ENCODE measurements around the gene IL20RA.

DNA sequence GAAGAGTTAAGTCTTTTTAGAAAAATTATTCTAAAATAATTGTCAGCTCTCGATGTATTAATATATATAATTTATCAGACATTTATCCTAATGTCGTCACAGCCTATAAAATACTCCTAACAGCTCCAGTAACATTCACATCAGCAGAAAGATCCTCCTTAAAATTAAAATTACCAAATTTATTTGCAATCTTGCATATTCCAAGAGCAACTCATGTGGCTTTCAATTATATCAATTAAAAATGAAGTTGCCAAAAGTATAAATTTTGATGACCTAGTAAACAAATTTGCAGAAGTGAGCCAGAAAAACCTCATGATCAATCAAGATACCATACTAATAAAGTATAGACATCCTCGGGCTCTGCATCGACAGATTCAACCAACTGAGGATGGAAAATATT lies 60.2 kb downstream of the IL20RA start:
- TF ChIP-seq, protein P1, sequence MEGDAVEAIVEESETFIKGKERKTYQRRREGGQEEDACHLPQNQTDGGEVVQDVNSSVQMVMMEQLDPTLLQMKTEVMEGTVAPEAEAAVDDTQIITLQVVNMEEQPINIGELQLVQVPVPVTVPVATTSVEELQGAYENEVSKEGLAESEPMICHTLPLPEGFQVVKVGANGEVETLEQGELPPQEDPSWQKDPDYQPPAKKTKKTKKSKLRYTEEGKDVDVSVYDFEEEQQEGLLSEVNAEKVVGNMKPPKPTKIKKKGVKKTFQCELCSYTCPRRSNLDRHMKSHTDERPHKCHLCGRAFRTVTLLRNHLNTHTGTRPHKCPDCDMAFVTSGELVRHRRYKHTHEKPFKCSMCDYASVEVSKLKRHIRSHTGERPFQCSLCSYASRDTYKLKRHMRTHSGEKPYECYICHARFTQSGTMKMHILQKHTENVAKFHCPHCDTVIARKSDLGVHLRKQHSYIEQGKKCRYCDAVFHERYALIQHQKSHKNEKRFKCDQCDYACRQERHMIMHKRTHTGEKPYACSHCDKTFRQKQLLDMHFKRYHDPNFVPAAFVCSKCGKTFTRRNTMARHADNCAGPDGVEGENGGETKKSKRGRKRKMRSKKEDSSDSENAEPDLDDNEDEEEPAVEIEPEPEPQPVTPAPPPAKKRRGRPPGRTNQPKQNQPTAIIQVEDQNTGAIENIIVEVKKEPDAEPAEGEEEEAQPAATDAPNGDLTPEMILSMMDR (IDR thresholded peaks at IDR 0.05): no peak
- TF ChIP-seq EP300 (IDR thresholded peaks at IDR 0.05; ENCODE audit: borderline replicate concordance in 1 of 2, low read depth in 1 of 2, low read length in 1 of 2) (no peak), POLR2AphosphoS5 (IDR thresholded peaks at IDR 0.05; ENCODE audit: low read depth, low read length) (no peak), JUND (IDR thresholded peaks at IDR 0.05) (no peak), GABPA (IDR thresholded peaks at IDR 0.05; ENCODE audit: low read depth) (no peak), EZH2phosphoT487 (IDR thresholded peaks at IDR 0.05; ENCODE audit: borderline replicate concordance, low read depth) (no peak), GATA2 (CRISPR knock-in tag; IDR thresholded peaks at IDR 0.05) (no peak), NRF1 (IDR thresholded peaks at IDR 0.05; ENCODE audit: low read depth, low read length) (no peak)
- TF ChIP-seq, protein P2, sequence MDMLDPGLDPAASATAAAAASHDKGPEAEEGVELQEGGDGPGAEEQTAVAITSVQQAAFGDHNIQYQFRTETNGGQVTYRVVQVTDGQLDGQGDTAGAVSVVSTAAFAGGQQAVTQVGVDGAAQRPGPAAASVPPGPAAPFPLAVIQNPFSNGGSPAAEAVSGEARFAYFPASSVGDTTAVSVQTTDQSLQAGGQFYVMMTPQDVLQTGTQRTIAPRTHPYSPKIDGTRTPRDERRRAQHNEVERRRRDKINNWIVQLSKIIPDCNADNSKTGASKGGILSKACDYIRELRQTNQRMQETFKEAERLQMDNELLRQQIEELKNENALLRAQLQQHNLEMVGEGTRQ (IDR thresholded peaks at IDR 0.05; ENCODE audit: borderline replicate concordance, low read depth, low read length): no peak
- TF ChIP-seq, protein P3, sequence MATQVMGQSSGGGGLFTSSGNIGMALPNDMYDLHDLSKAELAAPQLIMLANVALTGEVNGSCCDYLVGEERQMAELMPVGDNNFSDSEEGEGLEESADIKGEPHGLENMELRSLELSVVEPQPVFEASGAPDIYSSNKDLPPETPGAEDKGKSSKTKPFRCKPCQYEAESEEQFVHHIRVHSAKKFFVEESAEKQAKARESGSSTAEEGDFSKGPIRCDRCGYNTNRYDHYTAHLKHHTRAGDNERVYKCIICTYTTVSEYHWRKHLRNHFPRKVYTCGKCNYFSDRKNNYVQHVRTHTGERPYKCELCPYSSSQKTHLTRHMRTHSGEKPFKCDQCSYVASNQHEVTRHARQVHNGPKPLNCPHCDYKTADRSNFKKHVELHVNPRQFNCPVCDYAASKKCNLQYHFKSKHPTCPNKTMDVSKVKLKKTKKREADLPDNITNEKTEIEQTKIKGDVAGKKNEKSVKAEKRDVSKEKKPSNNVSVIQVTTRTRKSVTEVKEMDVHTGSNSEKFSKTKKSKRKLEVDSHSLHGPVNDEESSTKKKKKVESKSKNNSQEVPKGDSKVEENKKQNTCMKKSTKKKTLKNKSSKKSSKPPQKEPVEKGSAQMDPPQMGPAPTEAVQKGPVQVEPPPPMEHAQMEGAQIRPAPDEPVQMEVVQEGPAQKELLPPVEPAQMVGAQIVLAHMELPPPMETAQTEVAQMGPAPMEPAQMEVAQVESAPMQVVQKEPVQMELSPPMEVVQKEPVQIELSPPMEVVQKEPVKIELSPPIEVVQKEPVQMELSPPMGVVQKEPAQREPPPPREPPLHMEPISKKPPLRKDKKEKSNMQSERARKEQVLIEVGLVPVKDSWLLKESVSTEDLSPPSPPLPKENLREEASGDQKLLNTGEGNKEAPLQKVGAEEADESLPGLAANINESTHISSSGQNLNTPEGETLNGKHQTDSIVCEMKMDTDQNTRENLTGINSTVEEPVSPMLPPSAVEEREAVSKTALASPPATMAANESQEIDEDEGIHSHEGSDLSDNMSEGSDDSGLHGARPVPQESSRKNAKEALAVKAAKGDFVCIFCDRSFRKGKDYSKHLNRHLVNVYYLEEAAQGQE (IDR thresholded peaks at IDR 0.05; ENCODE audit: low read depth, low read length): no peak

Measured in SK-N-SH (cell line).